Glutamatergic neuron (in vitro differentiated cells): ENCODE data around the gene FAM187B. TPM values are rescaled to one million over a fixed set of nuclear protein-coding genes. Genes with fewer than 3 reads are reported as not detected.

Source experiments
- DNase-seq: peaks from one replicate; pipeline ENCODE4 v3.0.0; 2022
- H3K27ac Mint-ChIP-seq: one replicate; pipeline ENCODE4 v1.8.0; 2020; ENCODE audit warnings: mild to moderate bottlenecking, mixed read lengths, inconsistent platforms; ENCODE audit not compliant: unreplicated experiment
- H3K27me3 Mint-ChIP-seq: one replicate; pipeline ENCODE4 v1.8.0; 2020; ENCODE audit warnings: mild to moderate bottlenecking, moderate library complexity, mixed read lengths, inconsistent platforms; ENCODE audit not compliant: unreplicated experiment
- H3K36me3 Mint-ChIP-seq: one replicate; pipeline ENCODE4 v1.8.0; 2020; ENCODE audit warnings: mild to moderate bottlenecking, mixed read lengths, inconsistent platforms; ENCODE audit not compliant: unreplicated experiment
- H3K4me1 Mint-ChIP-seq: one replicate; pipeline ENCODE4 v1.8.0; 2020; ENCODE audit warnings: mild to moderate bottlenecking, low read depth, mixed read lengths, inconsistent platforms; ENCODE audit not compliant: unreplicated experiment
- H3K4me3 Mint-ChIP-seq: one replicate; pipeline ENCODE4 v1.8.0; 2020; ENCODE audit warnings: mild to moderate bottlenecking, mixed read lengths, inconsistent platforms; ENCODE audit not compliant: unreplicated experiment
- H3K9me3 Mint-ChIP-seq: one replicate; pipeline ENCODE4 v1.8.0; 2020; ENCODE audit warnings: mild to moderate bottlenecking, moderate library complexity, mixed read lengths, inconsistent platforms; ENCODE audit not compliant: unreplicated experiment
- total RNA-seq: library from RNA; stranded (reverse); fragmentation: NEBNext Ultra II Directional; extraction: Animal tissue kit (Norgen Biotek cat#: 25700); gene quantifications from one replicate; pipeline ENCODE4 v1.2.1, GENCODE V29; 2021; ENCODE audit not compliant: unreplicated experiment
- TF ChIP-seq, protein P1 (sequence below): fragments of 200-600 bp; sonication (generic); IDR thresholded peaks from one replicate; pipeline ENCODE4 v1.5.0; 2021; ENCODE audit not compliant: partially characterized antibody, unreplicated experiment

Gene FAM187B
- total RNA-seq, 1 donor from 2014 or later, result not detected

DNA sequence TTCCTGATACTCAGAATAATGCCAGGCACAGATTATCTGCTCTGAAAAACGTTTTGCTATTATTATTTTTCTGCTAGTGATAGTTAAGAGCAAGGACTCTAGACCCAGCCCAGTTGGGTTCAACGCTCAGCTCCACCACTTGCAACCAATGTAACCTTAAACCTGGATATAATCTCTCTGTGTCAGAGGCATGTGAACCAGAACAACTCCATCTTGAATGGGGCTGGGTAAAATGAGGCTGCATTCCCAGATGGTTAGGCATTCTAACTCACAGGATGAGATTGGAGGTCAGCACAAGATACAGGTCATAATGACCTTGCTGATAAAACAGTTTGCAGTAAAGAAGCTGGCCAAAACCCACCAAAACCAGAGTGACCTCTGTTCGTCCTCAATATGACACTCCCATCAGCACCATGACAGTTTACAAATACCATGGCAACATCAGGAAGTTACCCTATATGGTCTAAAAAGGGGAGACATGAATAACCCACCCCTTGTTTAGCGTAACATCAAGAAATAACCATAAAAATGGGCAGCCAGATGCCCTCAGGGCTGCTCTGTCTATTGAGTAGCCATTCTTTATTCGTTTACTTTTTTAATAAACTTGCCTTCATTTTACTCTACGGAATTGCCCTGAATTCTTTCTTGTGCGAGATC lies 13.6 kb downstream of the FAM187B start:
- no peak overlapping the region for H3K27ac Mint-ChIP-seq
- no peak for DNase-seq
- no peak overlapping the region for H3K4me3 Mint-ChIP-seq
- no peaks in the 10 kb centered on the region for H3K27me3 Mint-ChIP-seq
- no peaks in the 10 kb centered on the region for H3K4me1 Mint-ChIP-seq
- TF ChIP-seq, protein P1, sequence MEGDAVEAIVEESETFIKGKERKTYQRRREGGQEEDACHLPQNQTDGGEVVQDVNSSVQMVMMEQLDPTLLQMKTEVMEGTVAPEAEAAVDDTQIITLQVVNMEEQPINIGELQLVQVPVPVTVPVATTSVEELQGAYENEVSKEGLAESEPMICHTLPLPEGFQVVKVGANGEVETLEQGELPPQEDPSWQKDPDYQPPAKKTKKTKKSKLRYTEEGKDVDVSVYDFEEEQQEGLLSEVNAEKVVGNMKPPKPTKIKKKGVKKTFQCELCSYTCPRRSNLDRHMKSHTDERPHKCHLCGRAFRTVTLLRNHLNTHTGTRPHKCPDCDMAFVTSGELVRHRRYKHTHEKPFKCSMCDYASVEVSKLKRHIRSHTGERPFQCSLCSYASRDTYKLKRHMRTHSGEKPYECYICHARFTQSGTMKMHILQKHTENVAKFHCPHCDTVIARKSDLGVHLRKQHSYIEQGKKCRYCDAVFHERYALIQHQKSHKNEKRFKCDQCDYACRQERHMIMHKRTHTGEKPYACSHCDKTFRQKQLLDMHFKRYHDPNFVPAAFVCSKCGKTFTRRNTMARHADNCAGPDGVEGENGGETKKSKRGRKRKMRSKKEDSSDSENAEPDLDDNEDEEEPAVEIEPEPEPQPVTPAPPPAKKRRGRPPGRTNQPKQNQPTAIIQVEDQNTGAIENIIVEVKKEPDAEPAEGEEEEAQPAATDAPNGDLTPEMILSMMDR, result no peak
- peaks cover 8% of the 10 kb centered on the region for H3K9me3 Mint-ChIP-seq
- H3K36me3 Mint-ChIP-seq, result no peaks in the 10 kb centered on the region

DNA sequence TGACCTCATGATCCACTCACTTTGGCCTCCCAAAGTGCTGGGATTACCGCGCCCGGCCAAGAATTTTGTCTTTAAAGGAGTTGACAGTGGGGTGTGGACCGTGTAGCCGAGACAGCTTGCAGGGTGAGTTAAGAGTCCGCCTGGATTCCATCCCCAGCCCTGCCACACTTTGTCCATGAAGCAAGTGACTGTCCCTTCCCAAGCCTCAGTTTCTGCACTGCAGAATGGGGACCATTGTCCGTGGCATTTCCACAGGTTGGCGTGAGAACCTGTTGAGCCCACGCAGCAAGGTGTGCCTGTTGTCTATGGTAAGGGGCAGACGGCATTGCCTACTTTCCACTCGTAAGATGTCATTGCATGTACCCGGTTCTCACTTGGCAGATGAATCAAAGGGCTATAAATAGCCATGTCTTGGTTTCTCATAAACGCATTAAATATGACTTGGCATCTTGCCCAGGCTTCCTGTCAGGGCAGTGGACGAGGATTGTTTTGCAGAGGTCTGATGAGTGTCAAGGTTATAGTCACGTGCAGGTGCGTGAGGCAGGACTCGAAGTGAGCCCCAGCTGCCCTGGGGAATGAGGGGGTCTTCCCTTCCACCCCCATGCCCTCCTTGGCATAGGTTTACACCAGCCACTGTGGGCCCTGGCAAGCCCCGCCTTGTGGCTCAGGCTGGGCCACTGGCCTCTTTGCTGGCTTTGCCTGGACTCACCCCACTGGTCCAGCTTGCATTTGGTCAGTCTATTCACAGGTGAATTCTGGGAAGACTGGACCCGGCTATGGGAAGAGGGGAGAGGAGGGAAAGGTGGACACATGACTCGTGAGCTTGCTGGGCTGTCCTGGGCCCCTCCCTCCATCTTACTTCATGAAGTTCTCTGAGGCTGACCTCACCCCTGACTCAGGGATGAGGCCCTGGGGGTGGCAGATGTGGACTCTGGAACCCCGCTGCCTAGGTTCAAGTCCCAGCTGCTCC lies 14.6 kb downstream of the FAM187B start:
- TF ChIP-seq, protein P1, result no peak
- Mint-ChIP-seq H3K27me3 (no peaks in the 10 kb centered on the region), H3K9me3 (peaks cover 7% of the 10 kb centered on the region), H3K4me3 (no peak overlapping the region), H3K4me1 (no peaks in the 10 kb centered on the region), H3K36me3 (no peaks in the 10 kb centered on the region), H3K27ac (no peak overlapping the region)
- no peak for DNase-seq

DNA sequence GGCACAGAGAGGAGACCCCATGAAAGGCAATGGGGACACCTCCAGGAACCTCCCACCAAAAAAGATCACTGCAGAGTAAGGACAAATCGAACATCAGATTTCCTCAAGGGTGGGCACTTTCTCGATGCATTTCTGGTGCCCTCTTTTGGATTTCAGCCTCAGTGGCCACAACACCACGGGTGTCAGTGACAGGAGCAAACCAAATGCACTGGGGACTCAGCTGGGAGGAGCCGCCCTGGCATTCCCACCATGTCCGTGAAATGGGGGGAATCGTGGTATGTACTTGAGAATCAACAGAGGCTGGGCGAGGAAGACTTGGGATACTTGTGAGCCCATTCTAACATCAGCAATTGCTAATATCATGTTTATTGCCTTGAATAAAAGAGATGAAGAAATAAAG lies 16.3 kb downstream of the FAM187B start:
- DNase-seq, result no peak
- Mint-ChIP-seq H3K9me3 (peaks cover 5% of the 10 kb centered on the region), H3K27ac (no peak overlapping the region), H3K4me3 (no peak overlapping the region), H3K36me3 (no peaks in the 10 kb centered on the region), H3K4me1 (no peaks in the 10 kb centered on the region), H3K27me3 (no peaks in the 10 kb centered on the region)
- TF ChIP-seq, protein P1, result no peak

DNA sequence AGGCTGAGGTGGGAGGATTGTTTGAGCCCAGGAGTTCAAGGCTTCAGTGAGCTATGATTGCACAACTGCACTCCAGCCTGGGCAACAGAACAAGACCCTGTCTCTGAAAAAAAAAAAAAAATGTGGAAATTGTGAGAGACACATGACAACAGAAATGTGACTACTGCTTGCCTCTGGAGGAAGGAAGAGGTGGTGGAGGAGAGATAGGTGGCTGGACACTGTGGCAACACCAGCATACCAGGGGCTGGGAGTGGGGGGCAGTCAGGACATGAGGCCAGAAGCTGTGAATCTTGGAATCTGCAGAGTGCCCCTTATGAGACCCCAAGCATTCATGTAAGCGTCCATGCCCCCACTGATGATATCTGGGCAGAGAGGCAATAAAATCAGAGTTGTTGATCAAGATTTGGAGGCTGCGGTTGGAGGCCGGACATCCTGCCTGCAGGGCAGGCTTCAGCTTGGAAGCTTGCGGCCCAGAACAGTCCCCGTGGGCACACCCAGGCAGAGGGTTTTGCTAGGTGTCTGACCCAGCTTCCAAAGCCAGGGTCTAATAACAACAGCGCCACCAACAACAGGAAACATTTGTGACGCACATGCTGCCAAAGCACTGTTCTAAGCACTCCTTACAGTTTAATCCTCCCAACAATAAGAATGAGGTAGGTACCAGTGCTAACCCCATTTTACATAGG lies 16.9 kb downstream of the FAM187B start:
- Mint-ChIP-seq H3K36me3 (no peaks in the 10 kb centered on the region), H3K9me3 (peaks cover 5% of the 10 kb centered on the region), H3K4me1 (no peaks in the 10 kb centered on the region), H3K27me3 (no peaks in the 10 kb centered on the region), H3K27ac (no peak overlapping the region), H3K4me3 (no peak overlapping the region)
- TF ChIP-seq, protein P1, result no peak
- no peak for DNase-seq
